HG03139 (cell line): ENCODE data around the gene PUDP.
A peak's percentile ranks its signal among the peaks of the same experiment; 100 is the strongest.

Experiments
- ATAC-seq: cut with Tn5 transposase; IDR thresholded peaks from one replicate; pipeline ENCODE4 v1.9.1; 2021; ENCODE audit not compliant: unreplicated experiment

PUDP gene

GRCh38 chrX:7076245-7076661, 71.7 kb downstream of the PUDP start:
- no peak for ATAC-seq

- no peak for ATAC-seq
These were observed 73.1 kb downstream of the PUDP start for GRCh38 chrX:7074908-7075204.

GRCh38 chrX:7074148-7074907, 73.6 kb downstream of the PUDP start:
- ATAC-seq, result no peak

GRCh38 chrX:7073336-7073735, 74.6 kb downstream of the PUDP start:
- no peak for ATAC-seq

GRCh38 chrX:7072856-7073255, 75.1 kb downstream of the PUDP start:
- ATAC-seq, result no peak

- ATAC-seq, result no peak
These were observed 76.6 kb downstream of the PUDP start for GRCh38 chrX:7071390-7071789.

GRCh38 chrX:7069556-7069955, 78.4 kb downstream of the PUDP start:
- no peak for ATAC-seq

GRCh38 chrX:7068939-7069367, 79.0 kb downstream of the PUDP start:
- no peak for ATAC-seq

- ATAC-seq, result no peak
These were observed 80.7 kb downstream of the PUDP start for GRCh38 chrX:7067256-7067655.

- no peak for ATAC-seq
These were observed 82.5 kb downstream of the PUDP start for GRCh38 chrX:7065473-7065872.

GRCh38 chrX:7062903-7063302, 85.0 kb downstream of the PUDP start:
- no peak for ATAC-seq

- no peak for ATAC-seq
These were observed 85.7 kb downstream of the PUDP start for GRCh38 chrX:7062276-7062675.

- no peak for ATAC-seq
These were observed 86.5 kb downstream of the PUDP start for GRCh38 chrX:7061429-7061828.

- ATAC-seq, result no peak
These were observed 87.5 kb downstream of the PUDP start for GRCh38 chrX:7060444-7060843.

GRCh38 chrX:7059859-7060258, 88.1 kb downstream of the PUDP start:
- ATAC-seq, result no peak

GRCh38 chrX:7059214-7059838, 88.6 kb downstream of the PUDP start:
- peak; percentile 90 for ATAC-seq

GRCh38 chrX:7055386-7056137, 92.4 kb downstream of the PUDP start:
- no peak for ATAC-seq

- ATAC-seq, result no peak
These were observed 93.4 kb downstream of the PUDP start for GRCh38 chrX:7054219-7055216.

- no peak for ATAC-seq
These were observed 95.4 kb downstream of the PUDP start for GRCh38 chrX:7052541-7052940.

- ATAC-seq, result no peak
These were observed 97.7 kb downstream of the PUDP start for GRCh38 chrX:7050271-7050670.

- no peak for ATAC-seq
These were observed 100.0 kb downstream of the PUDP start for GRCh38 chrX:7047951-7048350.
